ENCODE results near the gene AKT1.

DNA sequence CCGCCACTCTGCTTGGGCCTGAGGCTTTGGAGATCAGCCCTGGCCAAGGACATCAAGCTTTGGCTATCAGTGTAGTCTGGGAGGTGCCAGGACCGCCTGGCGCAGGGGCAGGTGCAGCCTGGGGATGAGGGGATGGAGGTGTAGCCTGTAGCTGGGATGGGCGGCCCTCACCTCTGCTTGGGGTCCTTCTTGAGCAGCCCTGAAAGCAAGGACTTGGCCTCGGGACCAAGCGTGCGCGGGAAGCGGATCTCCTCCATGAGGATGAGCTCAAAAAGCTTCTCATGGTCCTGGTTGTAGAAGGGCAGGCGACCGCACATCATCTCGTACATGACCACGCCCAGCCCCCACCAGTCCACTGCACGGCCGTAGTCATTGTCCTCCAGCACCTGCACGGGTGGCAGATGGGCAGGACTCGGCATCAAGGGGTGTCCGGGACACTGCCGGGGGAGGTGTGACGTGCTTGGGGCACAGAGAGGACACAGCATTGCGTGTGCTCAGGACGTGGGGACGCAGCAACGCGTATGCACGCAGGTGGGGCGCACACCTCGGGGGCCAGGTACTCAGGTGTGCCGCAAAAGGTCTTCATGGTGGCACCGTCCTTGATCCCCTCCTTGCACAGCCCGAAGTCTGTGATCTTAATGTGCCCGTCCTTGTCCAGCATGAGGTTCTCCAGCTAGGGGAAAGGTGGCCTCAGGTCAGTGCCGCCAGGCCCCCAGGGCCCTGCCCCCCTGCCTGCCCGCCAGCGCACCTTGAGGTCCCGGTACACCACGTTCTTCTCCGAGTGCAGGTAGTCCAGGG, 22.6 kb downstream of the AKT1 start:
- no peak for TF ChIP-seq POLR2A (IDR thresholded peaks at IDR 0.05)
- TF ChIP-seq, protein P1, sequence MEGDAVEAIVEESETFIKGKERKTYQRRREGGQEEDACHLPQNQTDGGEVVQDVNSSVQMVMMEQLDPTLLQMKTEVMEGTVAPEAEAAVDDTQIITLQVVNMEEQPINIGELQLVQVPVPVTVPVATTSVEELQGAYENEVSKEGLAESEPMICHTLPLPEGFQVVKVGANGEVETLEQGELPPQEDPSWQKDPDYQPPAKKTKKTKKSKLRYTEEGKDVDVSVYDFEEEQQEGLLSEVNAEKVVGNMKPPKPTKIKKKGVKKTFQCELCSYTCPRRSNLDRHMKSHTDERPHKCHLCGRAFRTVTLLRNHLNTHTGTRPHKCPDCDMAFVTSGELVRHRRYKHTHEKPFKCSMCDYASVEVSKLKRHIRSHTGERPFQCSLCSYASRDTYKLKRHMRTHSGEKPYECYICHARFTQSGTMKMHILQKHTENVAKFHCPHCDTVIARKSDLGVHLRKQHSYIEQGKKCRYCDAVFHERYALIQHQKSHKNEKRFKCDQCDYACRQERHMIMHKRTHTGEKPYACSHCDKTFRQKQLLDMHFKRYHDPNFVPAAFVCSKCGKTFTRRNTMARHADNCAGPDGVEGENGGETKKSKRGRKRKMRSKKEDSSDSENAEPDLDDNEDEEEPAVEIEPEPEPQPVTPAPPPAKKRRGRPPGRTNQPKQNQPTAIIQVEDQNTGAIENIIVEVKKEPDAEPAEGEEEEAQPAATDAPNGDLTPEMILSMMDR (IDR thresholded peaks at IDR 0.05): no peak
